GM21737 (cell line): Measurements from ENCODE around the gene OTUD6A.

ENCODE experiments used
- ATAC-seq: cut with Tn5 transposase; IDR thresholded peaks from one replicate; pipeline ENCODE4 v1.9.1; 2021; ENCODE audit warnings: mild to moderate bottlenecking, moderate library complexity; ENCODE audit not compliant: unreplicated experiment

The OTUD6A gene, protein sequence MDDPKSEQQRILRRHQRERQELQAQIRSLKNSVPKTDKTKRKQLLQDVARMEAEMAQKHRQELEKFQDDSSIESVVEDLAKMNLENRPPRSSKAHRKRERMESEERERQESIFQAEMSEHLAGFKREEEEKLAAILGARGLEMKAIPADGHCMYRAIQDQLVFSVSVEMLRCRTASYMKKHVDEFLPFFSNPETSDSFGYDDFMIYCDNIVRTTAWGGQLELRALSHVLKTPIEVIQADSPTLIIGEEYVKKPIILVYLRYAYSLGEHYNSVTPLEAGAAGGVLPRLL

DNA sequence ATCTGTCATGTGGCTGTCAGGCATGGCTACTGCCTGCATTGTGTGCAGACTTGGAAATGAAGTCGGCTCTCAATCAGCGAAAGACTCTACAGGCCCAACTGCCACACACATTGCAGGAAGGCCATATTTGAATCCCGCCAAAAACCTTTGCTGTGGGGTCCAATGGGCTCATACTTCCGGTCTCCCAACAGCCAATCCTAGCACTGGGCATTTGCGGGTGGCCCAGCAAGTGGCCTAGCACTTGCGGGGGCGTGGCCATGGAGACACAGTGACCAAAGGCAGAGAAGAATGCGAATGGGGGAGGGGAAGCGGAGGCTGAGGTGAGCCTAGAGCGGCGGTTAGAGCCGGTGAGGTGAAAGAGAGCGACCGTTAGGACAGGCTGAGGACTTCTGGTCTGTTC is at the start of gene OTUD6A:
Gene OTUD6A, plus strand, starts transcription at position 382 of the 400 bp plus-strand sequence. CDS start 68 bp downstream, outside the sequence.
- ATAC-seq = no peak

DNA sequence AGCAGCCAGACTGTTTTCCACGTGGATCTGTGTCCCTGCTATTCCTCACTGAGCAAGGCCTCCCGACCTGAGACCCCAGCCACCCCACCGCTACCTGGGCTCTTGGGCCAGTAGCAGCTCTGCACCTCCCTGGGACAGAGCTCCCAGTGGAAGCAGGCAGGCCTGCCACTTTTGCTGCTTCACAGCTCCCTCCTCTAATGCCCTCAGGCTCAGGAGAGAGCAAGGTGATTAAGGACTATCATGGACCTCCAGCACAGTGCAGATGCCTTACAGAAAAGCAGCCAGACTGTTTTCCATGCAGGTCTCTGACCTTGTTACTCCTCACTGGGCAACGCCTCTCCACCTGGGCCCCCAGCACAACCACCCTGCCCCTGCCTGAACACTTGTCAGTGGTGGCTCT is 49.5 kb upstream of the OTUD6A start:
- no peak for ATAC-seq

DNA sequence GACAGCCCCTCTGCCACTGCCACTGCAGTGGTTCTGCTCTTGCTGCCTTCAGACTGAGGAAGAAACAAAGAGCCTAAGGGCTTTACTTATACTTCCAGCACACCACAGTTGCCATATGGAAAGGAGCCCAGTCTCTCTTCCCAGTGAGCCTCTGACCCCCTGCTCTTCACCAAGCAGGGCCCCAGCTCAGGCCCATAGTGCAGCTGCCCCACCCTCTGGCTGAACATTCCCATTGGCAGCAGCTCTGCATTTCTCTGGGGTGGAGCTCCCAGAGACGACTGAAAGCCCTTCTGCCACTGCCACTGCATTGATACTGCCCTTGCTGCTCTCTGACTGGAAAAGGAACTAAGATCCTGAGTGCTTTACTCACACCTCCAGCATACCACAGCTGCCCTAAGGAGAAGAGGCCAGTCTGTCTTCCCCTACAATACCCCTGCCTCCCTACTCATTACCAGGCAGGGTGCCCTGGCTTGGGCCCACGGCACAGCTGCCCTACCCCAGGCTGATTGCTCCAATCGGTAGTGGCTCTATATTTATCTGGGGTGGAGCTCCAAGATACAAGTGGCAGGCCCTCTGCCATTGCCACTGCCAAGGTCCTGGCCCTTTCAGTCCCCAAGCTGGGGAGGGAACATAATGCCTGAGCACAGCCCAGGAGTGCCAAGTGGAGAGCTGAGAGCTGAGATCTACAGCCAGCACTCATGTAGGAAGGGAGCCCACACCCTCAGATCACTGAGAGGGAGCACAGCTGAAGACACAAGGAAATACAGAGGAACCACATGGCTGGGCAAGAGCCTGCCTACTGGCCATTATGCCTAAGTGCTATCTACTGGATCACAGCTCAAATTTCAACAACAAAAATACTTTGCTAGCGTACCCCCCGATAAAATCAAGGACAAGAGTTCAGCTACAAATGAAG is 48.5 kb upstream of the OTUD6A start:
- no peak for ATAC-seq

DNA sequence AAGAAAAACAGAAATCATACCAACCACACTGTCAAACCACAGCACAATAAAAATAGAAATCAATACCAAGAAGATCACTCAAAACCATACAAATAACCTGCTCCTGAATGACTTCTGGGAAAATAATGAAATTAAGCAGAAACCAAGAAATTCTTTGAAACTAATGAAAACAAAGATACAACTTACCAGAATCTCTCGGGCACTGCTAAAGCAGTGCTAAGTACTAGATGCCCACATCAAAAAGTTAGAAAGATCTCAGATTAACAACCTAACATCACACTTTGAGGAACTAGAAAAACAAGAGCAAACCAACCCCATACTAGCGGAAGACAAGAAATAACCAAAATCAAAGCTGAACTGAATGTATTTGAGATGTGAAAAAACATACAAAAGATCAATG is 45.7 kb upstream of the OTUD6A start:
- no peak for ATAC-seq

DNA sequence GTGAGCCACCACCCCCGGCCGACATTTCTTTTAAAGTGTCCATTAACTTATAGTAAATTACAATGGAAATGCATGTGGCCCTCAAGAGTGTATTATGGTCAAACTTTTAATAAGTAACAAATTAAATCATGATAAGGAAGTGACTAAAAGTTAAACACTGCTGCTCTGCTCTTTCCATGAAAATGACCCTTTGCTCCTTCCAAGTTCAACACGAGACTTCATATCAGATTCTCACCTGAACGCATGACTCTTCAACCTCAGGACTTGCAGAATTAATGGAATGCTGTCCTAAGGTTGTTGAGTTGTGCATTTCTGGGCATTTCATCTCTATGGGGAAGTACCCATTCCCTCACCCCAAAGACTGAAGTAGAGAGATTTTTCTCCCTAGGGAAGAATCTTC is 39.6 kb upstream of the OTUD6A start:
- no peak for ATAC-seq

DNA sequence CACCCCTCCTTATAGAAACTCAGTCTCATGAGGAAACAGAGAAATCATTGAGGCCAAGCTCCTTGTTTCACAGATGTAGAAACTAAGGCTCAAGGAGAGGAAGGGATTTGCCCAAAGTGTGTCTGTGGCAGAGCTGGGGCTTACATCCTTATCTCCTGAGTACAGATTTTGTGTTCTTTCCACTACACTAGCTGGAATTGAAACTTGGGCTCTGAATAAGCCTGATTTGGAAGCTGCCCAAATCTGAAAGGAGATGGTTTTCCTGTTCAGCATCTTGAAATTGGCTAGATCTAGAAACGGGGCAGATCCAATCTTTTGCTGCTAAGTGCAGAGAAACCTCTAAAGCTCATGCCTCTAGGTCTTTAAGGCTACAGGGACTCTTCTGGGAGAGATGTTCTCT is 36.8 kb upstream of the OTUD6A start:
- ATAC-seq = no peak

DNA sequence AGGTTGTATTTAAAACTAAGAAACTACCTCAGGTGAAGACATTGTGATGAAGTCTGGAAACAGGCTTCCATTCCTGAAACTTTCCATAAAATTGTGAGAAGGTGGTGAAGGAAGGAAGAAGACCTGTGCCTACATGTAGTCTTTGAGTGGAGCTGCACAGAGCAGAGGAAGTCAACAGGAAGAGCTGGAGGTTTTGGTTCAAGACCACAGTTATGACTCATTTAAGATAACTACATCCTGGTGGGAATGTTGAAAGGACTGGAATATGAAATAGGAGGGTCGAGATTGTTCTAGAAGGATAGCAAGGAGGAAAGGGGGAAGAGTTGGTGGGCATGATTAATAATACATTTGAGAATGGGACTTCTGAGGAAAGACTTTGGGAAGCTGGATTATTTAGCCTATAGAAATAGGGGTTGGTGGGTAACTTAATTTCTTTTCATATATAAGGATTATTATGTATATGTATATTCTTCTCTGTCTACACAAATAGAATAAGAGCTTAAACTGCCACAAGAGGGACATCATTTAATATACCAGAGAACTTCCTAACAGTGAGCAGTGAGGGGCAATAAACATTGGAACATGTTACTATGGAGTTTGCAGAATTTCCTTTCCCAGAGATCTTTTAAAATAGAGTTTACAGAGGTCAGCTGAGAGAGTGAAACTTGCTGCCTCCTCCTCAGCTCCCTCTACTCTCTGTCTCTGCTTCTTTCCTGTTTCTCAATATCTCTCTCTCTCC is 36.0 kb upstream of the OTUD6A start:
- ATAC-seq = no peak

DNA sequence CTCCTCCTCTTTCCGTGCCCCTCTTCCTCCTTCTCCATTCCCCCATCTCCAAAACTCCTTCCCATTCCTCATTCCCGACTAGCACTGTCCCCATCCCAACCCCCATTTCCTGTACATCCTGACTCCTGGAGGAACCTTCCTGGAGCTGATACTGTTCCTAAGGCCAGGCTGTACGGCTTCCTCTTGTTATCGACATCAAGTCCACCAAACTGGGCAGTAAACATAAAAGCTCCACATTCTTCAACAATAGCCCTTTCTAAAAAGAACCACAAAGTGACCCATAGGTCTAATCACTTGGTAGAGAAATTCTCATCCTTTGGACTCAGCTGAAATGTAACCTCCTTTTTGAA is 35.4 kb upstream of the OTUD6A start:
- no peak for ATAC-seq

DNA sequence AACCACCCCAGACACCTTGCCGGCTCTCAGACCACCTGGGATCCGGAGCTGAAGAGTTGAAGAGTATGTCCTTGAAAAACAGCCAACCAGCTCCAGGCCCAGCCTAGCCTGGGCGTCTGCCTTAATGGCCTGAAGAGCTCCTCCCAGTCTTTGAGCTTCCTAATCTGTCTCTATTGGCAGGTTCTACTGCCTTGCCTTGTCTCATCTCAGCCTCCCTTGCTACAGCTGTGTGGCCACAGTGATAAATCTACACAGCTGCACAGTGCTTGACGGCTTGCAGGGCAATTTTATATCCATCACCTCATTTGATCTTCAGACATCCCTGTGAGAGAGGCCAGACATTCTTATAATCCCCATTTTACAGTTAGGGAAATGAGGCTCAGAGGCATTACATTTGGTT is 32.4 kb upstream of the OTUD6A start:
- no peak for ATAC-seq

DNA sequence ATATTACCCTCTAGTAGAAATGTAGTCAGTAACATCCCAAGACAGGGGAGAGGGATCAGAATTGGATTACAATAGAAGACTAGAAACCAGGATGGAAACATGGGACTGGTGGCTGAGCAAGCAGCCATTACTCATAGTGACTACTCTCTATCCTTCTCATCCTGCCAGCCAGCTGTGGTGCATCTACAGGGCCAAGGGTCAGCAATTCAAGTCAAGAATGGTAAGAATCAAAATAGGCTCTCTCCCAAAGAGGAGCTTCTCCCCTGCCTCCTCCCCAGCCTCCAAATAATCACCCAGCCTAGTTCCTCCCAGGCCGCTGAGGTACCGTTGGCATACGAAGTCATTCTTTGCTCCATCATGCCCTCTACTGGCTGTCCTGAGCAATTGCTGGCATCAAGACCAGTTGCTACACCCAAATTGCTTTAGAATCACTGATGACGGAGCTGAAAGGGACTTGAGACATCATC is 31.9 kb upstream of the OTUD6A start:
- no peak for ATAC-seq

DNA sequence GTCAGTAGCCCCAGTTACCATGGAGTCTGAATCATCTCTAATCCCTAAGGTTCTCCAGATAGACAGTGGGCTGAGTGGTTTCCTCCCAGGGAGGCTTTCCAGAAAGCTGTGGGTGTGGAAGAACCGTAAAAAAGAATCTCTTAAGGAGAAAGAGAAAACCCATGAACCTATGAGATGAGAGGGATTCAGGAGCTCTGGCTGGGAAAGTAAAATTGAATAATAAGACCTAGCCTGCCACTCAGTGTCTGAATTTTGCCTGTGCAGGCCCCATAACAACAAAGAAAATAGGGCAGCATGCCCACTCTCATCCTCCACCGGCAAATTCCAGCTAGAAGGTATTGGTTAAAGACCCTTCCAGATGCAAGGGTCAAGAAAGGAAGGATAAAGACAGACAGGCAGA is 29.5 kb upstream of the OTUD6A start:
- ATAC-seq = no peak

DNA sequence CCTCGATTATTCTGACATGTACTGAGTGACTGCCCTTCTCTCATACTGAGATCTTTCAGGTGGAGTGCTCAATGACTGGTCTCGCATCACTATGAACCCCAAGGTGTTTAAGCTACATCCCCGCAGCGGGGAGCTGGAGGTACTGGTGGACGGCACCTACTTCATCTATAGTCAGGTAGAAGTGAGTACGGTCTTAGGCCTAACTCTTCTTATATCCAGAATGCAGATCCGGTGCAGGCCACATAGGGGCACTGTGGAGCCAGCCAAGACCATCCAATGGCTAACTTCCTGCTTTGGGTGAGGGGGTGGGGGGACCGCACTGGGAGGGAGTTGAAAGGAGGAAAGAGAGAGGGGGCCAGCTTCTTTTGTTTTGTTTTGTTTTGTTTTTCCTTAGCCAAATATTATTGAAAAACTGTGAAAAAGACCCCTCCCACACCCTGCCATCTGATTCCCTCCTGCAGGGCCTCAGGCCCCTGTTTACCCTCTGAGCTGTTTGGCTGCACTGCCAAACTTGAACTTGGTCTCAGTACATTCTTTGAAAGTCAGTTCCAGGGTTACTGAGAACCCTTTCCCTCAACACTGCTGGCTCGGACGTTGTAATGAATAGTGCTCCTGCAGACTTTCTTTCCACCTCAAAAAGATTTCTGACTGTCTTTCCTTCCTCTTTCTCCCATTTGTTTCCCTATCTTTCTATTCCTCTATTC is 28.8 kb upstream of the OTUD6A start:
- no peak for ATAC-seq

DNA sequence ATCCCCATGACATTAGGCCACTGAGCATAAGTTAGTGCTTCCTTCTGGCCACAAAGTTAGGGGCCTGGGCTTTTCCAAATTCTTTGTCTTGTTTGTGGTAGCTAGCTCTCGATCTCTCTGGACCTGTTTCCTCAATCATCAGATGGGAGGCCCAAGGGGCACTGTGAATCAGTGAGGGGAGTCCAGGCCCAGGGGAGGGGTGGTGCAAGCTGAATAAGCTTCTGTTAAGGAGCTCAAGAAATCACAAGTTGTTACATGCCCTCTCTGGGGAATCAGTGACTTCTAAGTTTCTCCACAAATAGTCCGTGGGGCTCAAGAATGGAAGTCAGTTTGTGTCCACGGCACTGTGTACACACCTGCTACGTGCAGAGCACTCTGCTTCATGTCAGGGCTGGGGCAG is 27.6 kb upstream of the OTUD6A start:
- no peak for ATAC-seq

DNA sequence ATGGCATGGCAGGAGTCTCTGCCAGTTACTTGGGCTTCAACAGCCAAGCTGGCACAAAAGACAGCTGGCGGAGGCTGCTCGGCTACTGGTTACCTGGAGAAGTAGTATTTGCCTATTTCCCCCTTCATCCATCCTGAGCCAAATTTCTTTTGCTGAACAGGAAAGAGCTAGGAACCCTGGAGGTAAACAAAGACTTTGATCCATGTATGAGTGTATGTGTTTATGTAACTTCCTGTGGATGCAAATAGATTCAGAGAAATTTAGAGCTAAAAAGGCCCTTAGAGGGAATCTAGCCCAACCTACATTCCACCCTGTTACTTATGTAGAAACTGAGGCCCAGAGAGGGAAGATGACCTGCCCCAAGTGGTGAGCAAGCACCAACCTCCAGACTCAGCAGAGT is 23.7 kb upstream of the OTUD6A start:
- ATAC-seq = no peak

DNA sequence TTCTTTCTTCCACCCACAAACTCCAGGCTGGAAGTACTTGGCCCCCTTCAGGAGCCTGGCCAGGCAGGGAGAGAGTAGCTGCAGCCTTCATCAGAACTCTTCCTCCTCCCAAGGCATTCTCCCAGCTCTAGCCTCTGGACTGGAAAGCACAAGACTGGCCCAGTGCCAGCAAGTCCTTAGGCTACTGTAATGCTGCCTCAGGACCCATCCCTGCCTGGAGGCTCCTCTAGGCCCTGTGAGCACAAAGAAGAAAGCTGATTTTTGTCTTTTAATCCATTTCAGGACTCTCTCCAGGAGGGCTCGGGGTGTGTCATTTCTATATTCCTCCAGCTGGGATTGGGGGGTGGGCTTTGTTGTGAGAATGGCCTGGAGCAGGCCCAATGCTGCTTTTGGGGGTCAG is 23.3 kb upstream of the OTUD6A start:
- ATAC-seq = no peak

DNA sequence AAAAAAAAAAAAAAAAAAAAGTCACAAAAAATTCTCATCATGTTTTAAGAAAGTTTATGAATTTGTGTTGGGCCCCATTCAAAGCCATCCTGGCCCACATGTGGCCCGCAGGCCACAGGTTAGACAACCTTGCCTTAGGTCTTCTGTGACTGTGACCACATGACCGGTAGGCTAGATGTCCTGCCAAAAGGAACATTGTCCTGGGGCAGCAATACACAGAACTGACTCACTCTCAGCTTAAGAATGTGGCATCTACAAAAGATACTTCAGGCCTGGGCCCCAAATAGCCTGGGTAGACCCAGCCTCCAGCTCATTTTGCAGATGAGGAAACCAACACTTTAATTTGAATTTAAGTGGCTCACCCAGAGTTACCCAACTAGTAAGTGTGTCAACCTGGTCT is 22.5 kb upstream of the OTUD6A start:
- no peak for ATAC-seq

DNA sequence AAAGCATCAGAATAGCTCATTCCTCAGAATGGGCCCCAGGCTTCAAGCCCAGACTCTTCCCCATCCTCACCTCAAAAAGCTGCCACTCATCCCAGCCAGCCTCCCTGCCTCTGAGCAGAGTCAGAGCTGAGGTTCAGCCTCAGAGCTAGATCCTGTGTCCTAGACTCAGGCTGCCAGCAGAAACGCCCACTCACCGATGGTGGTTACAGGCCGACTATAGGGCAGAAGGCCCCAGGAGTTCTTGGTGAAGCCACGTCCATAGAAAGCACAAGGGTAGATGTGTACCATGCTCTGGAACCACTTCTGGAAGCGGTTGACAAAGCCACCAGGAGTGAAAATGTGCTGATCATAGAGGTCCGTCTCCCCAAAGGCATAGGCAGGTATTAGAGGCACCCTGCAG is 20.3 kb upstream of the OTUD6A start:
- ATAC-seq = no peak

DNA sequence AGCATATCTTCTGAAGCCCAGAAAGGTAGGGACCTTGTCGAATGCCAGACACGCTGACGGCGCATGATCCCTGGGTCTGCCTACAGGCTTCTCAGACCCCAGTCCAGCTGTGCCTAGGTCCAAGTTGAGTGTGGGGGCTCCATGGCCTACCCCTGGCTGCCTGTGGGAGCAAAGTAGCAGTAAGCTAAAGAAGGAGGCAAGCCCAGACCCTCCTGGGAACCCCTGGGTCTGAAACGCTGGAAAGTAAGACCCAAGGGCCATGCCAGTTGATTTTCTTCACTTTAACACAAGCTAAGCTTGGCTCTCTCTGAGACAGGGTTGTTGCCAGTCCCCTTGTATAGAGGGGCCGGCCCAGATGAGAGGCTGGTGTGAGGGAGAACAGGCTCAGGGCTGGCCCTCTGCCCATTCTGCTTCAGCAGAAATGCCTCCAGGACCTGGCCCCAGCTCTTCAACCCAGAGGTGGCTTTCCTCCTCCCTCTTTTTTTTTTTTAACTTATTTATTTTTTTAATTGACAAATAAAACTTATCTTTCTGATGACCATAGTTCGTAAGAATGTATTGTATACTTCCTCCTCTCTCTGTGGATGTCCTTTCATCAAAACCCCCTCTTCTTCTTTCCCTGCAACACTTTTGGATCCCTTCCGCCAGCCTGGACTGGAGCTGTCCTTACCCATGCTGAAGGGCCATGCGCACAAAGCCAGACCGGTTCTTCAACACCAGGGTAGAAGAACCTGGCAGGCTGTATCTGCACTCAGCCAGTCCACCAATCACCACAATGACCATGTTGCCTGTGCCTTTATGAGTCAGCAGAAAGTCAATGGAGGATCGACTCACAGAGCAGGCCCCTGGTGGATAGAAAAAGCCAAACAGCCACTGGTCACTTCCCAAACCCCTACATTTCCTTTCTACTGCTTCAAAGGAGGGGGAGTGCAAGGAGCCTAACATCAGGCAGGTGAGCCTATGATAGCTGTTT is 19.6 kb upstream of the OTUD6A start:
- no peak for ATAC-seq

DNA sequence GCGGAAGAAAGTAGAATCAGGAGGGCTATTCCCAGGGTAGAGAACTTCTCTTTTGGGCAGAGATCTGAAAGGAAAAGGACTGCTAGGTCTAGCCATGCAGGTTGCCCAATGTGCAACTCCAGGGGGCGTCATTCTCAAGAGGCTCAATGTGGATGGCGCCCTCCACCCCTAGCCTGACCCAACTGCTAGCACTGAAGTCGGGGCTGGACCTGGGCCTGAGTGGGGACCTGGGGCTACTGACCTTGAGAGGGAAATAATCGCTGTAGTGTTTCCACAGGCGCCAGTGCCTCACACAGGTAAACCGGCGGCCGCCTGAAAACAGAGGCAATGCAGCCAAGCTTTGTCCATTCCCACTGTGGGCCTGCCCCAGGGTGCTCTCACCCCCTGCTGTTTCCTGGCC is 18.6 kb upstream of the OTUD6A start:
- no peak for ATAC-seq
